AG04449 (cell line): ENCODE measurements around the gene C1QTNF9B.

ENCODE experiments used
- CTCF ChIA-PET: fragments of 350-600 bp; formaldehyde crosslinking; extraction: SDS; loops from one replicate; lab custom pipeline; 2021; ENCODE audit warnings: antibody characterized with exemption; lab: Yijun Ruan, JAX
- POLR2A ChIA-PET: fragments of 400-600, 350-600 bp; formaldehyde crosslinking; extraction: SDS; loops from one replicate; lab custom pipeline; 2020; ENCODE audit warnings: antibody characterized with exemption, inconsistent platforms; lab: Yijun Ruan, JAX
- DNase-seq: peaks from one replicate; pipeline ENCODE4 v3.0.0-alpha.2; 2010; ENCODE audit warnings: low read depth, low spot score
- H3K4me3 ChIP-seq: 2 replicates; pipeline ENCODE4 v1.5.1; 2011; ENCODE audit warnings: low read depth, mild to moderate bottlenecking, control low read depth, low read length
- CTCF ChIP-seq: IDR thresholded peaks from one replicate; pipeline ENCODE4 v1.5.1; 2011; ENCODE audit warnings: mild to moderate bottlenecking, moderate library complexity, low read length, control low read depth, inconsistent platforms; ENCODE audit not compliant: insufficient read depth; ENCODE audit errors: missing control alignments

Gene C1QTNF9B

DNA sequence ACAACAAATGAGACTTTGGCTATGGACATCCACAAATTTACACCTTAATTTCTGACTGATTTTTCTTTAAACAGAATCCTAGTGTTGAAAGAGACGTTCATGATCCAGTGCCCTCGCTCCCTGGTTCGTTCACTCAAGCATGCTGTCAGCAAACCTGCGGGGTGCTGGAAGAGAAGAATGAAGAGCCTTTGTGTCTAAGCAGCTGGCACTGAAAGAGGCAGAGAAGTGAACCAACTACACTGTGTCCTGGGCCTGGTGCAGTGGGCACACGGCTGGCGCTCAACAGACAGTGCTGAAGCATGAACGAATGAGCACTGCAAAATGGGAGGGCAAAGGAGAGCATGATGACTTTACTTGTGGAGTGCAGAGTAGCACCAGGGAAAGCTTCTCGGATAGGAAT is 54.9 kb downstream of the C1QTNF9B start:
- no peak for TF ChIP-seq CTCF
- no peak for DNase-seq
- CTCF ChIA-PET = no interaction called here
- POLR2A ChIA-PET = no interaction called here
- H3K4me3 ChIP-seq = no peak overlapping the region
